ENCODE measurements around the gene BLTP2. TPM values are rescaled to one million over a fixed set of nuclear protein-coding genes. Genes with fewer than 3 reads are reported as not detected.

Gene BLTP2
- total and polyA plus RNA-seq, 10 of the 15 experiments (the other 5 are each of a cell fraction or from before 2014, with no cell fraction given), result 14.2 to 151 (median 78.1) TPM

DNA sequence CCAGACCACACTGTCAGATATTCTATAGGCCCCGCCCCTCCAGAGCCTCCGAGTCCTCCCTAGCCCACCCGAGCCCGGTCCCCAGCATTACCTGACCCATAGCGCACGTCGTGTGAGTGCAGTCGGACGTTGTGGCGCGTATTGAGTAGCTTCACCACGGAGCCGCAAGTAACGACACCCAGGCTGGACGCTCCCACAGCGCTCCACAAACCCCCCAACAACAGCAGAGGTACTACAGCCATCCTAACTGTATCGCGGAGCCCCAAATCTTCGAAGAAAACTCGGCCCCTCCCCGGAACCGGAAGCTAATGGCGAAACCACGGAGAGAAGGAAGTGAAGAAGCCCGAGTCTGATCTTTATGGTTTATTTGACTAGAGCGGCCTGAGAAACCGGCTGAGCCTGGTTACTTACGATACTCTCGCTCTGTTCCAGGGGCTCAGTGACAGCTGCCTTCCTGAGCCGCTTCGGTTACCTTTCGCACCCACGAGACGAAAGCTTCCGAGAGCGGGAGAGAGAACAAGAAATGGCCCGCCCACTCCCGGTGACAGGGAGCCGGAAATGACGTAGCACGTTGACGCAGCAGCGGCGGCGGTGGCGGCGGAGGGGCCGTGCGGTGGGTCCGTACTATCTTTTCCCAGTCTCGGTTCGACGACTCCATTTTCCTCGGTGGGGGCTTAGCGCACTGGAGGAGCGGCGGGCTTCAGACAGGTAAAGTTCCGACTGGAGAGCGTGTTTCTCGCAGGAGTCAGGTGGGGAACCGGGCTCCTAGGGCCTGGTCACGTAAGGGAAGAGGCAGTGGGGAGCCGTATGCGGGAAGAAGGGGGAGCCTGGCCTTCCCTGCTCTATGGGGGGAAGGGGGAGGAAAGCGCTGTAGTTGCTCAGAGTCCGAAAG, 16.9 kb upstream of the BLTP2 start, which contains the start of the genes SDF2 and SUPT6H (continued):
- TF ChIP-seq, protein P1, sequence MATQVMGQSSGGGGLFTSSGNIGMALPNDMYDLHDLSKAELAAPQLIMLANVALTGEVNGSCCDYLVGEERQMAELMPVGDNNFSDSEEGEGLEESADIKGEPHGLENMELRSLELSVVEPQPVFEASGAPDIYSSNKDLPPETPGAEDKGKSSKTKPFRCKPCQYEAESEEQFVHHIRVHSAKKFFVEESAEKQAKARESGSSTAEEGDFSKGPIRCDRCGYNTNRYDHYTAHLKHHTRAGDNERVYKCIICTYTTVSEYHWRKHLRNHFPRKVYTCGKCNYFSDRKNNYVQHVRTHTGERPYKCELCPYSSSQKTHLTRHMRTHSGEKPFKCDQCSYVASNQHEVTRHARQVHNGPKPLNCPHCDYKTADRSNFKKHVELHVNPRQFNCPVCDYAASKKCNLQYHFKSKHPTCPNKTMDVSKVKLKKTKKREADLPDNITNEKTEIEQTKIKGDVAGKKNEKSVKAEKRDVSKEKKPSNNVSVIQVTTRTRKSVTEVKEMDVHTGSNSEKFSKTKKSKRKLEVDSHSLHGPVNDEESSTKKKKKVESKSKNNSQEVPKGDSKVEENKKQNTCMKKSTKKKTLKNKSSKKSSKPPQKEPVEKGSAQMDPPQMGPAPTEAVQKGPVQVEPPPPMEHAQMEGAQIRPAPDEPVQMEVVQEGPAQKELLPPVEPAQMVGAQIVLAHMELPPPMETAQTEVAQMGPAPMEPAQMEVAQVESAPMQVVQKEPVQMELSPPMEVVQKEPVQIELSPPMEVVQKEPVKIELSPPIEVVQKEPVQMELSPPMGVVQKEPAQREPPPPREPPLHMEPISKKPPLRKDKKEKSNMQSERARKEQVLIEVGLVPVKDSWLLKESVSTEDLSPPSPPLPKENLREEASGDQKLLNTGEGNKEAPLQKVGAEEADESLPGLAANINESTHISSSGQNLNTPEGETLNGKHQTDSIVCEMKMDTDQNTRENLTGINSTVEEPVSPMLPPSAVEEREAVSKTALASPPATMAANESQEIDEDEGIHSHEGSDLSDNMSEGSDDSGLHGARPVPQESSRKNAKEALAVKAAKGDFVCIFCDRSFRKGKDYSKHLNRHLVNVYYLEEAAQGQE (IDR thresholded peaks at IDR 0.05; ENCODE audit: low read depth, low read length), result no peak
- no peak; the same call in 1 of the 2 replicates for TF ChIP-seq TBL1XR1 (IDR thresholded peaks at IDR 0.05; ENCODE audit: low read depth, low read length)
- TF ChIP-seq, protein P2, sequence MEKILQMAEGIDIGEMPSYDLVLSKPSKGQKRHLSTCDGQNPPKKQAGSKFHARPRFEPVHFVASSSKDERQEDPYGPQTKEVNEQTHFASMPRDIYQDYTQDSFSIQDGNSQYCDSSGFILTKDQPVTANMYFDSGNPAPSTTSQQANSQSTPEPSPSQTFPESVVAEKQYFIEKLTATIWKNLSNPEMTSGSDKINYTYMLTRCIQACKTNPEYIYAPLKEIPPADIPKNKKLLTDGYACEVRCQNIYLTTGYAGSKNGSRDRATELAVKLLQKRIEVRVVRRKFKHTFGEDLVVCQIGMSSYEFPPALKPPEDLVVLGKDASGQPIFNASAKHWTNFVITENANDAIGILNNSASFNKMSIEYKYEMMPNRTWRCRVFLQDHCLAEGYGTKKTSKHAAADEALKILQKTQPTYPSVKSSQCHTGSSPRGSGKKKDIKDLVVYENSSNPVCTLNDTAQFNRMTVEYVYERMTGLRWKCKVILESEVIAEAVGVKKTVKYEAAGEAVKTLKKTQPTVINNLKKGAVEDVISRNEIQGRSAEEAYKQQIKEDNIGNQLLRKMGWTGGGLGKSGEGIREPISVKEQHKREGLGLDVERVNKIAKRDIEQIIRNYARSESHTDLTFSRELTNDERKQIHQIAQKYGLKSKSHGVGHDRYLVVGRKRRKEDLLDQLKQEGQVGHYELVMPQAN (conservative IDR thresholded peaks at IDR 0.05), result peak; percentile 51; the same call in 1 of the 2 replicates
- no peak for TF ChIP-seq CBX3 (IDR thresholded peaks at IDR 0.05; ENCODE audit: borderline replicate concordance, low read depth)
- no peak for TF ChIP-seq NFXL1 (IDR thresholded peaks at IDR 0.05; ENCODE audit: borderline replicate concordance)
- TF ChIP-seq CBFB (IDR thresholded peaks at IDR 0.05; ENCODE audit: low read depth), result peak; percentile 59
- TF ChIP-seq RAD21 (IDR thresholded peaks at IDR 0.05; ENCODE audit: insufficient read depth, low read depth, low read length), result no peak
- peak; percentile 80 for TF ChIP-seq SMAD1 (IDR thresholded peaks at IDR 0.05; ENCODE audit: low read depth, partially characterized antibody)
- TF ChIP-seq, protein P3, sequence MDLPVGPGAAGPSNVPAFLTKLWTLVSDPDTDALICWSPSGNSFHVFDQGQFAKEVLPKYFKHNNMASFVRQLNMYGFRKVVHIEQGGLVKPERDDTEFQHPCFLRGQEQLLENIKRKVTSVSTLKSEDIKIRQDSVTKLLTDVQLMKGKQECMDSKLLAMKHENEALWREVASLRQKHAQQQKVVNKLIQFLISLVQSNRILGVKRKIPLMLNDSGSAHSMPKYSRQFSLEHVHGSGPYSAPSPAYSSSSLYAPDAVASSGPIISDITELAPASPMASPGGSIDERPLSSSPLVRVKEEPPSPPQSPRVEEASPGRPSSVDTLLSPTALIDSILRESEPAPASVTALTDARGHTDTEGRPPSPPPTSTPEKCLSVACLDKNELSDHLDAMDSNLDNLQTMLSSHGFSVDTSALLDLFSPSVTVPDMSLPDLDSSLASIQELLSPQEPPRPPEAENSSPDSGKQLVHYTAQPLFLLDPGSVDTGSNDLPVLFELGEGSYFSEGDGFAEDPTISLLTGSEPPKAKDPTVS (IDR thresholded peaks at IDR 0.05; ENCODE audit: low read depth, low read length), result no peak
- peak; percentile 97 for TF ChIP-seq PML (IDR thresholded peaks at IDR 0.05; ENCODE audit: low read length)
- peak; percentile 36 for TF ChIP-seq DPF2 (IDR thresholded peaks at IDR 0.05)
- TF ChIP-seq PAX8 (IDR thresholded peaks at IDR 0.05), result no peak
- TF ChIP-seq SUPT20H (IDR thresholded peaks at IDR 0.05; ENCODE audit: borderline replicate concordance, control insufficient read depth, low read depth, low read length), result no peak
- no peak for TF ChIP-seq HDAC2 (IDR thresholded peaks at IDR 0.05)
- TF ChIP-seq MEF2A (IDR thresholded peaks at IDR 0.05; ENCODE audit: insufficient read depth, low read depth, low read length), result no peak
- TF ChIP-seq TCF3 (IDR thresholded peaks at IDR 0.05; ENCODE audit: borderline replicate concordance, insufficient read depth, low read depth, low read length), result 0 out of 2 replicates have a peak, but pooled peaks have one; percentile 11
- peak in 1 of 2 experiments; percentile 17; a peak in 1 of 4 replicates for TF ChIP-seq EP300 (IDR thresholded peaks at IDR 0.05; ENCODE audit: borderline replicate concordance in 1 of 2, control insufficient read depth in 1 of 2, low read depth in 2 of 2, low read length in 2 of 2)
- peak in 1 of 2 experiments; percentile 81; a peak in 2 of 4 replicates for TF ChIP-seq ETV6 (conservative IDR thresholded peaks at IDR 0.05 in 1 of 2, IDR thresholded peaks at IDR 0.05 in 1 of 2; ENCODE audit: borderline replicate concordance in 1 of 2, low read depth in 1 of 2)
- TF ChIP-seq POU2F2 (IDR thresholded peaks at IDR 0.05; ENCODE audit: borderline replicate concordance, low read depth, low read length), result no peak; the same call in 1 of the 3 replicates
- no peak for TF ChIP-seq STAT1 (conservative IDR thresholded peaks at IDR 0.05)
- TF ChIP-seq SMAD5 (IDR thresholded peaks at IDR 0.05; ENCODE audit: low read depth), result peak; percentile 87
- TF ChIP-seq POLR2AphosphoS2 (IDR thresholded peaks at IDR 0.05; ENCODE audit: low read depth, low read length), result peak; percentile 85
